Rectal smooth muscle tissue (tissue), 1 donor: ENCODE results near the gene VPS25.

Source experiments
- H3K27ac ChIP-seq: one replicate; pipeline ENCODE4 v1.7.0; 2013; ENCODE audit warnings: low read depth, low read length, inconsistent platforms
- H3K27me3 ChIP-seq: one replicate; pipeline ENCODE4 v1.7.0; 2013; ENCODE audit warnings: low read length; ENCODE audit not compliant: control insufficient read depth, insufficient read depth
- H3K36me3 ChIP-seq: one replicate; pipeline ENCODE4 v1.7.0; 2013; ENCODE audit warnings: low read length; ENCODE audit not compliant: control insufficient read depth, insufficient read depth
- H3K4me1 ChIP-seq: one replicate; pipeline ENCODE4 v1.7.0; 2013; ENCODE audit warnings: low read length; ENCODE audit not compliant: control insufficient read depth, insufficient read depth
- H3K4me3 ChIP-seq: one replicate; pipeline ENCODE4 v1.7.0; 2013; ENCODE audit warnings: low read length
- H3K9ac ChIP-seq: one replicate; pipeline ENCODE4 v1.7.0; 2013; ENCODE audit warnings: low read length

Gene VPS25

GRCh38 chr17:42778570-42778969 is 5.3 kb downstream of the VPS25 start:
- Histone ChIP-seq H3K9ac (no peak overlapping the region), H3K4me3 (no peak overlapping the region), H3K27ac (no peak overlapping the region), H3K36me3 (peaks cover 19% of the 10 kb centered on the region), H3K27me3 (peaks cover 16% of the 10 kb centered on the region), H3K4me1 (peaks cover 4% of the 10 kb centered on the region)

- H3K36me3 ChIP-seq, result peaks cover 19% of the 10 kb centered on the region
- no peaks in the 10 kb centered on the region for H3K4me1 ChIP-seq
- H3K27me3 ChIP-seq, result peaks cover 25% of the 10 kb centered on the region
- H3K4me3 ChIP-seq, result no peak overlapping the region
- H3K9ac ChIP-seq, result no peak overlapping the region
- H3K27ac ChIP-seq, result no peak overlapping the region
Measured at GRCh38 chr17:42779304-42779935, 6.2 kb downstream of the VPS25 start.

GRCh38 chr17:42779936-42780850 is 6.9 kb downstream of the VPS25 start, which contains the start of gene WNK4:
WNK4 (plus strand) TSS chr17:42780610; CDS start chr17:42780699, 89 bp downstream.
- Histone ChIP-seq H3K27ac (no peak within 1 kb of the TSS), H3K9ac (peak within 1 kb of the TSS; percentile 40), H3K27me3 (peaks cover 32% of the 10 kb centered on the region), H3K4me3 (peak within 1 kb of the TSS; percentile 51), H3K36me3 (peaks cover 19% of the 10 kb centered on the region), H3K4me1 (no peaks in the 10 kb centered on the region)

GRCh38 chr17:42780851-42781638 is 7.8 kb downstream of the VPS25 start:
- peak overlapping the region; percentile 40 for H3K9ac ChIP-seq
- no peak overlapping the region for H3K27ac ChIP-seq
- H3K27me3 ChIP-seq, result peaks cover 35% of the 10 kb centered on the region
- peaks cover 14% of the 10 kb centered on the region for H3K36me3 ChIP-seq
- no peaks in the 10 kb centered on the region for H3K4me1 ChIP-seq
- H3K4me3 ChIP-seq, result peak overlapping the region; percentile 51

- Histone ChIP-seq H3K4me3 (peak overlapping the region; percentile 51), H3K4me1 (no peaks in the 10 kb centered on the region), H3K27ac (no peak overlapping the region), H3K27me3 (peaks cover 37% of the 10 kb centered on the region), H3K9ac (peak overlapping the region; percentile 24), H3K36me3 (peaks cover 13% of the 10 kb centered on the region)
Measured at GRCh38 chr17:42781639-42782165, 8.5 kb downstream of the VPS25 start.

GRCh38 chr17:42782166-42783061 is 9.2 kb downstream of the VPS25 start:
- H3K4me3 ChIP-seq, result peak overlapping the region; percentile 51
- peaks cover 12% of the 10 kb centered on the region for H3K36me3 ChIP-seq
- no peaks in the 10 kb centered on the region for H3K4me1 ChIP-seq
- no peak overlapping the region for H3K9ac ChIP-seq
- peaks cover 37% of the 10 kb centered on the region for H3K27me3 ChIP-seq
- H3K27ac ChIP-seq, result no peak overlapping the region

- H3K4me3 ChIP-seq, result no peak overlapping the region
- peaks cover 37% of the 10 kb centered on the region for H3K27me3 ChIP-seq
- H3K4me1 ChIP-seq, result no peaks in the 10 kb centered on the region
- no peak overlapping the region for H3K27ac ChIP-seq
- peaks cover 6% of the 10 kb centered on the region for H3K36me3 ChIP-seq
- no peak overlapping the region for H3K9ac ChIP-seq
Measured at GRCh38 chr17:42783062-42783790, 10.0 kb downstream of the VPS25 start.

GRCh38 chr17:42783791-42784138 is 10.5 kb downstream of the VPS25 start:
- Histone ChIP-seq H3K9ac (no peak overlapping the region), H3K4me1 (no peaks in the 10 kb centered on the region), H3K27me3 (peaks cover 37% of the 10 kb centered on the region), H3K4me3 (no peak overlapping the region), H3K36me3 (peaks cover 6% of the 10 kb centered on the region), H3K27ac (no peak overlapping the region)

- H3K4me3 ChIP-seq, result no peak overlapping the region
- no peak overlapping the region for H3K9ac ChIP-seq
- H3K36me3 ChIP-seq, result no peaks in the 10 kb centered on the region
- no peaks in the 10 kb centered on the region for H3K4me1 ChIP-seq
- H3K27me3 ChIP-seq, result peaks cover 37% of the 10 kb centered on the region
- no peak overlapping the region for H3K27ac ChIP-seq
Measured at GRCh38 chr17:42784409-42784808, 11.2 kb downstream of the VPS25 start.

GRCh38 chr17:42784811-42785592 is 11.8 kb downstream of the VPS25 start:
- Histone ChIP-seq H3K27ac (no peak overlapping the region), H3K27me3 (peaks cover 37% of the 10 kb centered on the region)

More at GRCh38 chr17:42784811-42785592, 11.8 kb downstream of the VPS25 start:
- Histone ChIP-seq H3K4me1 (no peaks in the 10 kb centered on the region), H3K9ac (no peak overlapping the region), H3K4me3 (no peak overlapping the region), H3K36me3 (no peaks in the 10 kb centered on the region)
